Medulla oblongata (tissue), 1 donor: ENCODE results near the gene ZNF587.
"Not testable (repeated sequence)": the region's sequence is repeated elsewhere in the genome, so short reads cannot be mapped to it uniquely, and the experiment has no call there.

Source experiments
- DNase-seq: peaks from one replicate; pipeline ENCODE4 v3.0.0-alpha.2; 2015; ENCODE audit errors: extremely low spot score

ZNF587 gene

GRCh38 chr19:57887195-57887941 lies 37.7 kb downstream of the ZNF587 start:
- DNase-seq = no peak

GRCh38 chr19:57888107-57888559 lies 38.5 kb downstream of the ZNF587 start:
- no peak for DNase-seq

GRCh38 chr19:57888560-57889231 lies 39.0 kb downstream of the ZNF587 start, which contains the start of gene ZNF814:
Gene ZNF814, minus strand, starts transcription at chr19:57889037. Its CDS starts 235 bp downstream, at chr19:57888802.
- peak; percentile 86 for DNase-seq

GRCh38 chr19:57890706-57891105 lies 41.0 kb downstream of the ZNF587 start:
- DNase-seq = not testable (repeated sequence)

- DNase-seq = no peak
Measured at GRCh38 chr19:57900311-57900710, 50.7 kb downstream of the ZNF587 start.

- DNase-seq = no peak
Measured at GRCh38 chr19:57903618-57904184, 54.0 kb downstream of the ZNF587 start.

GRCh38 chr19:57905258-57905657 lies 55.6 kb downstream of the ZNF587 start:
- DNase-seq = no peak

GRCh38 chr19:57907394-57907793 lies 57.7 kb downstream of the ZNF587 start:
- DNase-seq = no peak

GRCh38 chr19:57914531-57914930 lies 64.9 kb downstream of the ZNF587 start:
- DNase-seq = no peak
